Astrocyte of the spinal cord (primary cell): ENCODE measurements around the gene IQCF5.

Experiments
- DNase-seq: peaks from one replicate; pipeline ENCODE4 v3.0.0; 2011; ENCODE audit warnings: low read depth, low spot score
- H3K4me3 ChIP-seq: 2 replicates; pipeline ENCODE4 v1.5.1; 2011; ENCODE audit warnings: low read depth, mild to moderate bottlenecking, low read length, moderate library complexity
- in situ Hi-C: cut with HindIII; loops from 2 replicates; pipeline ENCODE4 v1.10.0; 2017; ENCODE audit warnings: low sequenced_read_pairs
- TF ChIP-seq, protein P1 (sequence below): IDR thresholded peaks from 2 replicates; pipeline ENCODE4 v1.5.1; 2012; ENCODE audit warnings: low read depth, mild to moderate bottlenecking, low read length, inconsistent platforms

The IQCF5 gene

DNA sequence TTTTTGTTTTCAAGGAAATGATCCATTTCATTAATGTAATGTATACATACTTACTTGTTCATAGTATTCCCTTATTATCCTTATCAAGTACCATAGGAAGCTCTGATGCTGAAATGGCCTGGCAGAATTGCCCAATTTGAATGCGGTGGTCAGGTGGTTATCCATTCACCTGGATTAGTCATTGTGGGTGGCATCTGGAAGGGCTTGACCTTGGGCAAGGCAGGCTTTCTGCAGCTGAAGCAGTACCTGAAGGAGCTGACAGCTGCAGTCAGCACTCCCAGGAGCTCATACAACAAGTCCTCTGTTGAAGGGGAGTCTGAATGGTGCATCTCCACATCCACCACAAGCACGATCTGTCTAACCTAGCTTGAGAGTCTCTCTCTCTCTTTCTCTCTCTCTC is 12.2 kb upstream of the IQCF5 start:
- no peak overlapping the region for H3K4me3 ChIP-seq
- DNase-seq = no peak
- in situ Hi-C loops = no loop called here
- TF ChIP-seq, protein P1, sequence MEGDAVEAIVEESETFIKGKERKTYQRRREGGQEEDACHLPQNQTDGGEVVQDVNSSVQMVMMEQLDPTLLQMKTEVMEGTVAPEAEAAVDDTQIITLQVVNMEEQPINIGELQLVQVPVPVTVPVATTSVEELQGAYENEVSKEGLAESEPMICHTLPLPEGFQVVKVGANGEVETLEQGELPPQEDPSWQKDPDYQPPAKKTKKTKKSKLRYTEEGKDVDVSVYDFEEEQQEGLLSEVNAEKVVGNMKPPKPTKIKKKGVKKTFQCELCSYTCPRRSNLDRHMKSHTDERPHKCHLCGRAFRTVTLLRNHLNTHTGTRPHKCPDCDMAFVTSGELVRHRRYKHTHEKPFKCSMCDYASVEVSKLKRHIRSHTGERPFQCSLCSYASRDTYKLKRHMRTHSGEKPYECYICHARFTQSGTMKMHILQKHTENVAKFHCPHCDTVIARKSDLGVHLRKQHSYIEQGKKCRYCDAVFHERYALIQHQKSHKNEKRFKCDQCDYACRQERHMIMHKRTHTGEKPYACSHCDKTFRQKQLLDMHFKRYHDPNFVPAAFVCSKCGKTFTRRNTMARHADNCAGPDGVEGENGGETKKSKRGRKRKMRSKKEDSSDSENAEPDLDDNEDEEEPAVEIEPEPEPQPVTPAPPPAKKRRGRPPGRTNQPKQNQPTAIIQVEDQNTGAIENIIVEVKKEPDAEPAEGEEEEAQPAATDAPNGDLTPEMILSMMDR = no peak

GRCh38 chr3:51886447-51886846 is 11.0 kb upstream of the IQCF5 start:
- no peak overlapping the region for H3K4me3 ChIP-seq
- in situ Hi-C loops = no loop called here
- DNase-seq = no peak
- TF ChIP-seq, protein P1 = no peak

GRCh38 chr3:51879937-51880336 is 4.5 kb upstream of the IQCF5 start:
- TF ChIP-seq, protein P1 = no peak
- no peak for DNase-seq
- no peak overlapping the region for H3K4me3 ChIP-seq
- in situ Hi-C loops = no loop called here

GRCh38 chr3:51876186-51876585 is 785 bp upstream of the IQCF5 start:
- in situ Hi-C loops = no loop called here
- no peak for DNase-seq
- TF ChIP-seq, protein P1 = no peak
- no peak overlapping the region for H3K4me3 ChIP-seq

- TF ChIP-seq, protein P1 = no peak
- no peak overlapping the region for H3K4me3 ChIP-seq
- DNase-seq = no peak
- in situ Hi-C loops = no loop called here
These were observed 512 bp downstream of the IQCF5 start for GRCh38 chr3:51874889-51875288.

DNA sequence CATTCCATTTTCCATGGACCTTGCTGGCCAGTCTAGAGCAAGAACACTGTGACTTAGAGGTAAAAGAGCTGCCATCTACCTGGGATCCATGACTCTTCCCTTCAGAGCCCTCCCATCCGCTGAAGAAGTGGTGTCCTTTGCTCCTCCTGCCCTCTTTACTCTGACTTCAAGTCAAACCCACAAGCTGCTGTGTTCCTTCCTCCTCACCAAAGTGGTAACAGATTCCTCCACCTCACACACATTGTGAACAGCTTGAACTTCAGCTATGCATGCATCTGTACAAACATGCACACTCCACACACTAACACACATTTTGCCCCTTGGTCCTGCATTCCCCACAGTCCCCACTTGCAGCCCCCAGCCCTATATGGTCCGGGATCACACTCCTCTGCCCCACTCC is 990 bp downstream of the IQCF5 start:
- no peak for DNase-seq
- in situ Hi-C loops = no loop called here
- H3K4me3 ChIP-seq = no peak overlapping the region
- TF ChIP-seq, protein P1 = no peak

GRCh38 chr3:51873876-51874275 is 1.5 kb downstream of the IQCF5 start:
- in situ Hi-C loops = no loop called here
- DNase-seq = no peak
- TF ChIP-seq, protein P1 = no peak
- no peak overlapping the region for H3K4me3 ChIP-seq
